HG02678 (cell line): ENCODE data around the gene AMPD3.

Experiments used
- ATAC-seq: cut with Tn5 transposase; IDR thresholded peaks from one replicate; pipeline ENCODE4 v1.9.1; 2021; ENCODE audit warnings: mild to moderate bottlenecking, moderate library complexity; ENCODE audit not compliant: unreplicated experiment

The AMPD3 gene

DNA sequence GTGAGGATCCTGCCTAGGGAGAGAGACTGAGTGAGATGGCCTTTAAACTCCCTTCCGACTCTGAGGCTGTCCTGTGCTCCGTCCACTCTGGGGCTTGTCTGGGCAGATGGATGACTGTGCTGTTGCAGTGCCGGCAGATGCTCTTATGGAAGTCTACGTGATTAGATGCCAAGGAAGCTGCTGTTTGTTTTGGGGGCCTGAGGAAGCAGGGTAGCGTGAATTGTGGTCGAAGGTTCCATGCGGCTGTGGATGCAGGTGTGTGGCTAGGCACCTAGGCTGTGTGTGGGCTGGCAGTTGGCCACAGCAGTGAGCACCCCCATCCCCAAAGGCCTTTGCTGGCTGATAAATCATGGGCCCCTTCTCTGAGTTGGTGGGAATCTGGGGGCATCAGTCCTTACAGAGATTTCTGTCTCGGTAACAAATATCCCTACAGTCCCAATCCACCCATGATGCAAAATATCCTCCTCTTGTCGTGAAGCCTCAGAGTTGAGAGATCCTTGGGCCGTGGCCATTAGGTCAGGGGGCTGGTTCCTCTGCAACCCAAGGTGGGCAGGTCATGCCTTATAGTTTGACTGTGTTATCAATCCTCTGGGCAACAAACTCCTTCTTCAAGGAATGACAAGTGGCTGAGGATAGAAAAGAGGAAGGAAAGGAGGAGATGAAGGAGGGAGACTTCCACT, 31.2 kb downstream of the AMPD3 start:
- no peak for ATAC-seq

DNA sequence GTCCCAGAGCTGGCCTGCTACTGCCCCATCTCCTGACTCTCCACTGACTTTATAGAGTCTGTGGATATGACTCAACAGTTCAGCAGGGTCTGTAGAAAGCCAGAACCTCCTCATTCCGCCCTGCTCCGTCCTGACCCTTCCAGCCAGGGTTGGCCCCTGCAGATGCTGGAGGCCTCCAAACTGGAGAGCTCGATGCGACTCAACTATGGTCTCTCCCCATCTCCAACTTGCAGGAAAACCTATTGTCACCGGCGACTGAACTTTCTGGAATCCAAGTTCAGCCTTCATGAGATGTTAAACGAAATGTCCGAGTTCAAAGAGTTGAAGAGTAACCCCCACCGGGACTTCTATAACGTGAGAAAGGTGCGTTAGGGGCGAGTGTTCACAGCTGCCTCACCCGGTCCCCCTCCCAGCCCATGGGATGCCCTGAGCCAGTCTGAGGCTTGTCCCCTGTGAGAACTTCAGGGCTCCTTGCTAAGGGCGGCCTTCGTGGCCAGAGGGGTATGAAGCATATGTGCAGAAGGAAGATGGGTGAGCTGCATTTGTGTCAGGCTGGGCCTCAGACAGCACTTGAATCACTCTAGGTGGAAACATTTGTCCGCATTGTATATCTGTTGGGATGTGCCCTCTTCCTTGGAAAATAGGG, 32.1 kb downstream of the AMPD3 start:
- ATAC-seq, result no peak

DNA sequence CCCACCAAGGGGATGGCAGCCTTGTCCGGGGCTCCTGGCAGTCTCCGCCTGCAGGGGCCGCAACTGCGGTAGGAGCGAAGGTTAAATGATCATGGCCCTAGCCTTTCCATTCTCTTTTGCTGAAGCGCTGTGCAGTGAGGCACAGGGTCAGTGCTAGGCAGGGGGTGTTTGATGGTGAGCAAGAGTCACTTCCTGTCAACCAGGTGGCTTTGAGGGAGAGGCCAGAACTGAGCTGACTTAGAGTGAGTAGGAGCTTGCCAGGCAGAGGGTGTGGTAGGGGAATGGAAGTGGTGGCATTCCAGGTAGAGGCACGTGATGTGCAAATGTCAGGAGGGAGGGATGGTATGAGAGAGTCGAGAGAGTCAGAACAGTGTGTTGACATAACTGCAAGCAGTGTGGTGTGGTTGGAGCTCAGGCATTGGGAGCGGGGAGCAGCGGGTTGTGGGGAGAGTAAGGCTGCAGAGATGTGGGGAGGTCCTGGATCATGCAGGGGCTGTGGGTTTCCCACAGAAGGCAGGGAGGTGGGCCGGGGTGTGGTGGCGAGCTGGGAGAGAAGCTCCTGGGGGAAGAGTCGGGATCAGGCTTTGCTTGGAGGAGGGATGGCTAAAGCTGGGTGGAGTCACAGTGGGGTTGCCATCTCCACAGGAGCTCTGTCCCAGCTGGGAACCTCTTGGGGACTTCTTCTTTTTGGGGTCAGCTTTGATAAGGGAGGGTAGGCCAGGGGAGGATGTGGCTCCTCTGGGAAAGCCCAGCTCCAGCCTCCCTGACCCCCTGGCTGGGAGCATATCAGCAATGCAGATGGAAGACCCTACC, 33.3 kb downstream of the AMPD3 start:
- ATAC-seq, result peak; percentile 11

DNA sequence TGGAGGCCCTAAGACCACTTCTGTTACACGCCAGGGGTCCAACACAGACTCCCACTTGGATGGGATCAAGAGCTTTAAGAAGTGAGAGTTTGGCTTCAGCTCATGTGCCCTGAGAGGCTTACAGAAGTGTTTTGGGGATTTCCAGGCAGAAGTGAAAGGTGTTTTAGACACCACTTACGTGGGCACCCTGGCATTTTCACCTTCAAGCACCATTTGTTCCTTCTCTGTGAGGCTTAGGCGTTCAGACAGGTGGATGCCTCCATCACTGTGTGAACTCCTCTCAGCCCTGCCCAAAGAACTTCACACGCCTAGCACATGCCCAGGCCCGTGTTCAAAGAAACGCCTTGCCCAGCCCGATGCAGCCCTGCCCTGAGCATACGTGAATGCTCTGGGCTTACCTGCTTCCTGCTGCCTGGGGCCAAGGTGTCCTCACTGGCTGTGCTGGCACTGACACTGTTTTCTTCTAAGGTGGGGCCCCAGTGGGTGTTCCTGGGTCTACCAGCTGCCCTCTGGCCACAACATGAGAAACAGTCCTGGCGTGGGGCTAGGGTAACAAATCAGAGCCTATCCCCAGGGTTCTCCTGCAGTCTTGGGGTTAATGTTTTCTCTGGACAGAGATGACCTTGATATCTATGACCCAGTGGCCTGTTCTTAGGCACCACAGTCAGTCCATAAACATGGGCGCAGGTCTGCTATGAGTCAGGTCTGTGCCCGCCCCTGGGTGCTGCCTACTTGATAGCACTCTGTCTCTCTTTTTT, 34.0 kb downstream of the AMPD3 start:
- peak; percentile 71 for ATAC-seq

DNA sequence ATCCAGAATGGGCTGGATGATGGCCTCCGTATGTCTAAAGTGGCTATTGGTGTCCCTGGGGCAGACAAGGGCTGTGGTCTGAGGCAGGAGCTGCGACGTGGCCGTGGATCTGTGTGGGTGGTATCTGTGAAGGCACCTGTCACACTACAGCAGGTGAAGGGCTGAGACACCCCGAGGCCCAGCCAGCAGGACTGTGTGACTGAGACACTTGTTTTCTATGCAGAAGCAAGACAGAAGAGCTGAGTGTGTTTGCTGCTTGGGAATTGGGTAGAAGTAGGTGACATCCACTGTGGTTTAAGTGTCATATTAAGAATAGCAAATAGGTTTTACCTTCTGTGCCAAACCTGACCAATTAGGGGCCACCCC, 35.0 kb downstream of the AMPD3 start:
- no peak for ATAC-seq

DNA sequence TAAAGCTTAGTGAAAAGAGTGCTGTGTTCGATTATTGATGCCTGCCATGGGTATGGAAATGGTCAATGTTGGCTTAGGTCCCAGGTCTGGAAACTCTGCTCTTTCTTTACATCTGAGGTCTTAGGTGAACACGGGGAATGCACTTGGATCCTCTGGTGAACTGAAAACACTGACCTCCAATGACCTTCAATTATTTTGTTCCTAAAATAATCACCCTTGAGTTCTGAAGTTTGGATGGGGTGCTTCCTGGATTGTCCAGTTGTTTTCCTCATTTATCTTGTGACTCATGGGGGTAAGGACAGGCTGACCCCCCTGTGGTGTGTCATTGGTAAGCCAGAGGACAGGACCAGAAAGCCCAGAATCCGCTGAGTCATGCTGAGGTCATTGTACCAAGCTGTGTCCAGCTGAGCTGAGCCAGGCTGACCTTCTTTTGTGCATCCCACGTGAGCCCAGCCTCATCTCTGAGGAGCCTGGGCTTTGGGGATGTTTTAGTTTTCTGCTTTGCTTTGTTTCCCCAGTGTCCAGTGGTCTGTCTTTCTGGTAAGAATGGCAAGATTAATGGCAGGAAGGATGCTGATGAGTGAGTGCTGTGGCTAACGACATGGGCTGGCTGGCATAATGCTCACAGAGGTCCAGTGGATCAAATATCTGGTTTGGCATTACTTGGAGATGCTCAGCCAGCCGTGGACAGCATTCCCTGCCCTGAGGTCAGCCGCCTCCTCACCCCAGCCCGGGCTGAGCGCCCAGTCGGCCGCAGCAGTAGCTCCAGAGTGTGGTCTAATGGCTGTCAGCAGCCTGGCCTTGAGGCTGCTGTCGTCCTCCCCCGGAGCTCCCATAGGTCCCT, 35.6 kb downstream of the AMPD3 start:
- no peak for ATAC-seq

DNA sequence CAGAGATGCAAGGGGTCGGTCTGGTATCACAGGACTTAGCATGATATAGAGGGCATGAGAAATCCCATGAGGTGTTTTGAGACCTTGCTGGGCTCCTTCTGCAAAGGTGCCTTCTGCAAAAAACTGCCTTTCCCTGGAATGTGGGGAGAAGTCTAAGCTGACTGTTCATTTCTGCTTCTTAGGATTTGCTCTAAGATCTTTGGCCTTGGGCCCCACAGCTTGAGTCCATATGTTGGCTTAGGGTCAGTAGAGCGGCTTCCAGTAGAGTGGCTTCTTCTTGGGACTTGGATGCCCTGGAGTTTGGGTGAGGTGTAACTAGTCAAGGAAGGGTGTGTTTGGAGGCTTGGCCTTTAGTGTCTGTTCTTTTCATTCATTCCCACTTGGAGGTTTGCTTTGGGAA, 37.0 kb downstream of the AMPD3 start:
- no peak for ATAC-seq

DNA sequence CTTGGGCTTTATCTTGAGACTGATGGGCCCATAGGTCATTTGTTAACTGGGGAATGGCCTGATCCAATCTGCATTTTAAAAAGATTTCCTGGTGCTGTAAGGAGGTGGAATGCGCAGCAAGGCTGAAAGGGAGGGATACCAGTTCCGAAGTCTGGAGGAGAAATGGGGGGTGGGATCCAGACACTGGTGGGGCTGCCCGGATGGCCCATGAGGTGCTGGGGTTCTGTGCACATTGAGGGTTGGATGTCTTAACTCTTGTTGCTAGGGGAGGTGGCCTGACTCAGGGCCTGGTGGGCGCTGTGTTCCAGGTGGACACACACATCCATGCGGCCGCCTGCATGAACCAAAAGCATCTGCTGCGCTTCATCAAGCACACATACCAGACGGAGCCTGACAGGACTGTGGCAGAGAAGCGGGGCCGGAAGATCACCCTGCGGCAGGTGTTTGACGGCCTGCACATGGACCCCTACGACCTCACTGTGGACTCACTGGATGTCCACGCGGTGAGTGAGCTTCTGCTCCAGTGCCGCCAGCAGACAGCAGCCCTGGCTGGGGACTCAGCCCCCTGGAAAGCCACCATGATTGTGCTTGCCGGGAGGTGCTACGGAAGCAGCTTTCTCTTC, 38.1 kb downstream of the AMPD3 start:
- ATAC-seq, result no peak

DNA sequence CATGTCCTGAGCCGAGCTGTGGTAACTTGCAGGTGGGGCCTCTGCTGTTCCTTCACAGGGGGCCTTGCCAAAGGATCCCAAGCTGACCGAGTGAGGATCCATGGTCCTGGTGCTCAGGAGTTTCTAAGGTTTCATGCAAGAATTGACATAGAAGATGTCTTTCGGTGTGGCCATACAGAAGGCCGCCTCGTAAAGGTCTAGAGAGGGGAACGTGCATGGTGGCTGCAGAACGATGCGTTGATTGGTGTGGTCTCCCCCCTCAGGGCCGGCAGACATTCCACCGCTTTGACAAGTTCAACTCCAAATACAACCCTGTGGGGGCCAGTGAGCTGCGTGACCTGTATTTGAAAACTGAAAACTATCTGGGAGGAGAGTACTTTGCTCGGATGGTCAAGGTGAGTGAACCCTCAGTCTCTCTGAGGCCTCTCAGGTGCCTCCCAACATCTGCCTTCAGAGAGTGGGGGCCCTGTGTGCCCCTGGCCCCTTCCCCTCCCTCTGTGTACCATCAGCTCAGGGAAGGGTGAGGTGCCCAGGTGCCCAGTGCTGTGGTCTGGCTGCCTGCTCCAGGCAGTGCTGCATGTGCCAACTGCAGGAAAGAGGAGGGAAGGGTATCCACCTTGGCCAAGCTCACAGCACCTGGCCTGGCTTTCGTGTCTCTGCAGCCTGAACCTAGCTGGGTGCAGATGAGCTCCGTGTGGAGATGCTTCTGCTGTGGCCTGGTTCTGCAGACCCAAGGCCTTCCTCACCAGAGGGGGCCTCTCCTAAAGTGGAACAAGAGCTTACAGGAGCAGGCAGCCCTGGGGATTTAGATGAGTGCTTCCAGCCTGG, 39.8 kb downstream of the AMPD3 start:
- ATAC-seq, result no peak

DNA sequence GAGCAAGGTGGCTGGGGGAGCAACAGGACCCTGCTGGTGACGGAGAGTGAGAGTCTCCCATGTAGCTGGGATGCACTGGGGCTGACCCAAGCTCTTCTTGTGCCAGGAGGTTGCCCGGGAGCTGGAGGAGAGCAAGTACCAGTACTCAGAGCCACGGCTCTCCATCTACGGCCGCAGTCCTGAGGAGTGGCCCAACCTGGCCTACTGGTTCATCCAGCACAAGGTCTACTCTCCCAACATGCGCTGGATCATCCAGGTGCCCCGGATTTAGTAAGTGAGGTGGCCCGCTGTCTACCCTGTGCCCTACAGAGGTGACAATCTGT, 40.4 kb downstream of the AMPD3 start:
- ATAC-seq, result no peak

DNA sequence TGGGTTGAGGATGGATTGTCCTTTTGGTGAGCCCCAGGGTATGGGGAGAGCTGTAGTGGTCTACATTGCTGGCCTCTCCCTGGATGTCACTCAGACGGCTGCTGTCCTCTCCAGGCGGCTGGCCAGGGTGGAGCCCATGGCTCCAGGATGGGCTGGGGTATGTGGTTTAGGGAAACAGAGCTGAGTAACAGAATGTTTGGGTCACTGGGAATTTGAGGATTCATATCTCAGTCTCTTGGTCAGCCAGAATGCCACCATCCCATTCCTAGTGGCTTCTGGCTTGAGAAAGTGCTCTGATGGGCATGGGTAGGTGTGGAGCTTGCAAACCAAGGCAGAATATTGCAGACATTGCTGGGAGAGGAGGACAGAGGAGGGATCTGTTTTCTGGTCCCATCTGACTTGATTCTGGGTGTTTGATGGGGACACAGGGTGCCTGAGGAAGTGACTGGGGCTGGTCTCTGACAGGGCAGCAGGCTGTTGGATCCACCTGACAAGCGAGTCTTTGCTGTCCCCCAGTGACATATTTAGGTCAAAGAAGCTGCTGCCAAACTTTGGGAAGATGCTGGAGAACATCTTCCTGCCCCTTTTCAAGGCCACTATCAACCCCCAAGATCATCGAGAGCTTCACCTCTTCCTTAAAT, 41.4 kb downstream of the AMPD3 start:
- ATAC-seq, result no peak

DNA sequence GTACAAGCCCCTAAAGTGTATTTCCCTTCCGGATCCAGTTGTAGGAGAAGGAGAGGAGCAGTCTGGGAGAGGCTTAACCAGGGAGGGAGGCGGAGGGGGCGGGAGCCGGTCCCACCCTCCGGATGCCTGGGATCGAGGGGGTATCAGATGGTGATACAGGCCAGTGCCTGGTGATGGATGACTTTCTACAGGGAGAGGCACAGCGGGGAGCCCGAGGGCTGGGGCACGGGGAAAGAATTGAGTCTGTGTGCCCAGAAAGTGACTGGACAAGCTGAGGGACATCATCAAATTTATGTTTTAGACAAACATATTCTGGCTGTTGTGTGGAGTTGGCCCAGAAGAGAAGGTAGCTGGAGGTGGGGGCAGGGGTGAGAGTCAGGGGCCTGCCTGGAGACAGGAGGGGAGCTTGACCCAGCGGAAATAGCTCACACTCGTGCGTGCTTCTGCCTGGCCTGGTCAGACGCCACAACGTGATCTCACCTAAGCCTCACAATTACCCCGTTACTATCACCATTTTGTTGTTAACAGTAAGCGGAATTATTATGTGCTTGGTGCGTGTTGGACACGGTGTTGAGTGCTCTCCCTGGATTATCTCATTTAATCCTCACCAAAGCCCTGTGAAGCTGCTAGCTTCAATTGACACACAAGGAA, 42.4 kb downstream of the AMPD3 start:
- no peak for ATAC-seq

DNA sequence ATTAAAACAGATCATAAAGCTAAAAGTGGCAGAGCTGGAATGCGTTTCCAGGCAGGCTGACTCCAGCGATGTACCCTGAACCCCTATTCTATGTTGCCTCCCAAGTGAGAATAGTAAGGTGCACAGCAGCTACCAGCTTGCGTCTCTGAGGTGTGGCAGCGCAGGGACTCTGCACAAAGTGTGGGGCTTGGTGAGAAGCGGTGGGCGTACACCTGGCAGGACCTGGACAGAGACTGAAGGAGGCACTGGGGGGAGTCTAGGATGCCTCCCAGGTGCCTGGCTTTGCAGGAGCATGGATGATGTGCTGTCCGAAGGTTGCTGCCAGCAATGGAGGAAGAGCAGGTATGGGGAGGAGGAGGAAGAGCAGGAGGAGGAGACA, 42.9 kb downstream of the AMPD3 start:
- no peak for ATAC-seq

DNA sequence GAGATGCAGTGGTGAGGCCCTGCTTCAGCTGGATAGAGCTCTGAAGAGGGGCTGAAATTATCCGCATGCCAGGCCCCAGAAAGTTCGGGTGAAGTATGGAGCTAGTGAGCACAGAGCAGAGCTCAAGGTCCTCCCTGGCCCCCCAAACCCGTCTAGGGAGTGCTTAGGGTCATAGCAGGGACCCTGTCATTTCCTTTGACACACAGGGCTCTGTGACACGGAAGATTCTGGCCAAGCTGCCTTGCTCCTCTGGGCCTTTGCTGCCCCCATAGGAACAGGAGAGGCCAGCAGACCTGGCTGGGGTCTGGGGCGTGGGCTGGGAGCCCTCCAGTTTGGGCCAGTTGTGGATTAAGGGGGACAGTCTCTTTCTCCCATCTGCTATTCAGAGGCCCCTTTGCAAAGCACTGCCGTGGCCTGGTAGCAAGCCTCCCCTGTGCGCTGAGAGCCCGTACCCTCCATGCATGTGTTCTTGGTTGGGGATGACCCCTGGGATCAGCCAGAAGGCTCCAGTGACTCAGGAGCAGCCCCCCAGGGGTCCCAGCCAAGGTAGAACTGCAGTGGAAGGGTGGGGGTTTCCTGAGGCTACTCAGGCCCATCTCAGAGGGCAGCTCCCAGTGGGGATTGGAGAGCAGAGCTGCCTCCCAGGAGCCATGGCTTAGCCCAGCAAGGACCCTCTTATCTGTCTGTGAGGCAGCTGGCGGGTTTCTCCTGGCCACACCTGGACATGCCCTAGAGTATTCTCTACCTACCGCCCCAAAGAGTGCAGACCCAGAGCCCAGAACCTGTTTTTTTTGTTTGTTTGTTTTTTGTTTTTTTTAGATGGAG, 43.6 kb downstream of the AMPD3 start:
- no peak for ATAC-seq

DNA sequence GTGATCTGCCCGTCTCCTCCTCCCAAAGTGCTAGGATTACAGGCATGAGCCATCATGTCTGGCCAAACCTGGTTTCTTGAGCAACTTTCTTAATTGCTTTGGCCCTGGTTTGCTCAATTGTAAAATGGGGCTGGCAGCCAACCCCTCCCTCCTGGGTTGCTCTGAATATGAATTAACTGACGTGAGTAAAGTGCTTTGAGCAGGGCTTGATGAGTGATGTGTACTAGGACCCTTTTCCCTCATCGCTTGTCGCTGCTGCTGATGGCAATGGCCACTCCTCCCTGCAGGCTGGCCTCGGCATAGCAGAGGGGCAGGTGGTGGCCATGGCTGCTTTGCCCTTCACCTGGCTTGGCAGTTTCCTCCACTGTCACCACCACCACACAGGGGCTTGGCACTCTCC, 44.4 kb downstream of the AMPD3 start:
- ATAC-seq, result no peak

DNA sequence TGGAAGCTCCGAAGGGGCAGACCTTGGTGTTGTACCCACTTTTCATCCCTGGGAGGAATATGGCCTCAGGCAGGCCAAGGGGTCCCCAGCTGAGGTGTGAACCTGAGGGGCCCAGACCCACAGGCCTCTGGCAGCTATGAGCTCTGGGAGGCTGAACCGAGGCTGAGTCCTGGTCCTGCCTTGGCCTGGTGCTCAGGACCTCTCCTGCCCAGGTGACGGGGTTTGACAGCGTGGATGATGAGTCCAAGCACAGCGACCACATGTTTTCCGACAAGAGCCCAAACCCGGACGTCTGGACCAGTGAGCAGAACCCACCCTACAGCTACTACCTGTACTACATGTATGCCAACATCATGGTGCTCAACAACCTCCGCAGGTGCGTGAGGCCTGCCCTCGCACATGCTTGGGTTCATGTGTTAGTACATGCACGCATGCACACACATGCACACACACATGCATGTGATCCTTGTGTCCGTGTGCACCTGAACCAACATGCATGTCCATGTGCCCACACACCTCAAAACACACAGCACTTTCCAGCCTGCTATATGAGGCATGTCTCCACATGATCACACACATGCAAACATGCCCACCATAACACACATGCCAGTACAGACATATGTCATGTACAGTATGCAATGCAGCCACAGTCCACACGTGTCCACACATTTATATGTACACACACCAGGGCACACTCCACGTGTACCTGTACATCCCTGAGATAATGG, 45.0 kb downstream of the AMPD3 start:
- no peak for ATAC-seq
